Stimulated activated CD4-positive, alpha-beta T cell treated with anti-CD3 and anti-CD28 coated beads, Interleukin-1b, Interleukin-23, amount 100 ng/mL, for 48 hours (primary cell): ENCODE data around the gene CPVL.
"Not testable (repeated sequence)": the region's sequence is repeated elsewhere in the genome, so short reads cannot be mapped to it uniquely, and the experiment has no call there.

Experiments used
- DNase-seq: peaks from one replicate; pipeline ENCODE4 v3.0.0-alpha.2; 2020

CPVL gene

GRCh38 chr7:29115753-29116152, 30.6 kb downstream of the CPVL start:
- DNase-seq = no peak

- no peak for DNase-seq
Observed at GRCh38 chr7:29115130-29115687, 31.1 kb downstream of the CPVL start.

DNA sequence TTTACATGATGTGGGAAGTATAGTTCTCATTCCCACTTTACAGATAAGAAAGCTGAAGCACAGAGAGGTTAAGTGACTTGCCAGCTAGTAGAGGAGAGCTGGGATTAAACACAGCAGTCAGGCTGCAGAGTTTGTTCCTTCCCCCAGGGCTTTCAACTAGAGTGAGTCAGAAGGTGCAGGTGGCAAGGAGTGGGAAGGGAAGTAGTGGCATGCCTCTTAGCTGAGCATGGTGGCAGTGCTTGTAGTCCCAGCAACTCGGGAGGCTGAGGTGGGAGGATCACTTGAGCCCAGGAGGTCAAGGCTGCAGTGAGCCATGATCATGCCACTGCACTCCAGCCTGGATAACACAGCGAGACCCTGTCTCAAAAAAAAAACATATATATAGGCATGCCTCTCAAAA, 32.1 kb downstream of the CPVL start:
- DNase-seq = not testable (repeated sequence)

DNA sequence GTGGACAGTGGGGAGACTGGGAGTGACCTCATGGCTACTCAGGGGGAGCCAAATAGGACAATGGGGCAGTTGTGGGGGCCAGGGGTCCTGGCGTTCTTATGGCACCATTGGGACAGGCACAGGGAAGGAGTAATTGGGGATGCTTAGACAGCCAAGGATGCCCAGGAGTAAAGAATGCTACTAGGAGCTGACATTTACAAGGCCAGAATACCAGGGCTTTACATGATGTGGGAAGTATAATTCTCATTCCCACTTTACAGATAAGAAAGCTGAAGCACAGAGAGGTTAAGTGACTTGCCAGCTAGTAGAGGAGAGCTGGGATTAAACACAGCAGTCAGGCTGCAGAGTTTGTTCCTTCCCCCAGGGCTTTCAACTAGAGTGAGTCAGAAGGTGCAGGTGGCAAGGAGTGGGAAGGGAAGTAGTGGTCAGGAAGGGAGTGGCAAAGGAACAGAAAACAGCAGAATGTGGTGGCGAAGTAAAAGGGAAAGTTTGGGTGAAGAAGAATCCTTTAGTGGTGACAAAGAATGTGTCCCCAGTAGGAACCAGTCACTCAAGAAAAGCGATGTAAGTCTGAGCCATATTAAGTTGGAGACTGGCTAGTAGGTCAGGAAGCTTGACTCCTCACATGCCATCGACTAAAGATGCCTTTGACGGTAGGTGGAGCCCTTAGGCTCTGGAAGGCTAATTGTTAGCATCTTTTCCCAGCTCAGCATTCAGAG, 32.8 kb downstream of the CPVL start:
- no peak for DNase-seq

DNA sequence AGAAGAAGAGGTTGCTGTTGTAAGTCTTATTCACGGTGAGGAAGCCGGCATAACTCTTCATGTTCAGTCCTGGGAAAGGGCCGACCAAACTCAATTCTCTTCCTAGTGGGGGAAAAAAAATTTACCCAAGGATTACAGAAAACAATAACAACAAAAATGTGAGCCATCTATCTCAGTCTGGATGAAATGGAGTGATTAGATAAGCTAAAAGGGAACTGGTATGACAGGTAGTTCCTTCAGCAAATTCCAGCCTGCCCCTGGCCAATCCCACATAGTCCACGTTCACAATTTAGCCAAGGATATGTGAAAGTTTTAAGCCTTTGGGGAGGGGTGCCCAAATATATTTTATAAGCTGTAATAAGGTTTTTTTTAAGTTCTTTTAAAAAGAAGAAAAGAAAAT, 33.6 kb downstream of the CPVL start:
- no peak for DNase-seq

DNA sequence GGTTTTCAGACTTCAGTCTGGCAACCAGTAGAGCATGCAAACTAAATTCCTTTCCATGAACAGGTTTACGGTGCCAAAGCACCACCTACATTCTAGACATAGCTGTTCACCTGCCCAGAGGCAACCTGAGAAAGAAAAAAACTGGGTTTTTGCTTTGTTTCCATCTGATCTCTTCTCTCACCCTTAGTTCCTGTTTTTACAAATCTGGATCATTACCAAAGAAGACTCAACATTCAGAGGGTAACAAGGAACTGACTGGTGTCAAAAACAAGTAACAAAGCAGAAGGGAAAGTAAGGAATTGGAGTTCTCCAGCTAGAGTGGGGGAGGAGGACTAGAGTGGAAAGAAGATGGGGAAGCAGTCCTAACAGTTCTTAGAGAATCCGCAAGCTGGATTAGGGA, 36.4 kb downstream of the CPVL start:
- DNase-seq = no peak

- DNase-seq = no peak
Observed at GRCh38 chr7:29109358-29109757, 37.0 kb downstream of the CPVL start.

DNA sequence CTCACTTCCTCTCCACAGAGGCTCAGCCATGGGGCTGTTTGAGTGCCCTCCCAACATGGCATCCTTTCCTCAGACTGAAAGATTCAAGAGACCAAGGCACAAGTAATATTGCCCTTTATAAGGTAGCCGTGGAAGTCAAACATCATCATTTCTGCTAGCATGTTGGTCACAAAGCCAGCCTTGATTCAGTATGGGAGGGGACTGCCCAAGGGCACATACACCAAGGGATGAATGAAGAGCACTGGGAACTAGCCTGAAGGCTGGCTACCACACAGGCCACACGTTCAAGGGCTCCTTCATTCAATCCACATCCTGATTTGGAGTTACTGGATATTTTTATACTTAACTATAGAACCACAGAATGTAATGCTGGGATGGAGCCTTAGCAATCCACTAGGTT, 39.3 kb downstream of the CPVL start:
- no peak for DNase-seq

DNA sequence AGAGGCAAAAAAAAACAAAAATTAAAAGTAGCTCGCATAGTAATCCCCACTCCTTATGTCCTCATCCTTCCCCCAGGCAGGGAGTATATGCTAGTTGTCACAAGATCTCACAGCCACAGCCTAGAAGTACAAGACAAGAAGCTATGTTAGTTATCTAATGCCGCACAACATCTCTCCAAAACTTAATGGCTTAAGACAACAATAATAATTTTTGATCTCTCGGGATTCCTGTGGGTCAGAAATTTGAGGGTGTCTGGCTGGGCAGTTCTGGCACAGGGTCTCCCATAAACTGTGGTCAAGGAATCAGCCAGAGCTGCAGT, 39.7 kb downstream of the CPVL start:
- DNase-seq = no peak

DNA sequence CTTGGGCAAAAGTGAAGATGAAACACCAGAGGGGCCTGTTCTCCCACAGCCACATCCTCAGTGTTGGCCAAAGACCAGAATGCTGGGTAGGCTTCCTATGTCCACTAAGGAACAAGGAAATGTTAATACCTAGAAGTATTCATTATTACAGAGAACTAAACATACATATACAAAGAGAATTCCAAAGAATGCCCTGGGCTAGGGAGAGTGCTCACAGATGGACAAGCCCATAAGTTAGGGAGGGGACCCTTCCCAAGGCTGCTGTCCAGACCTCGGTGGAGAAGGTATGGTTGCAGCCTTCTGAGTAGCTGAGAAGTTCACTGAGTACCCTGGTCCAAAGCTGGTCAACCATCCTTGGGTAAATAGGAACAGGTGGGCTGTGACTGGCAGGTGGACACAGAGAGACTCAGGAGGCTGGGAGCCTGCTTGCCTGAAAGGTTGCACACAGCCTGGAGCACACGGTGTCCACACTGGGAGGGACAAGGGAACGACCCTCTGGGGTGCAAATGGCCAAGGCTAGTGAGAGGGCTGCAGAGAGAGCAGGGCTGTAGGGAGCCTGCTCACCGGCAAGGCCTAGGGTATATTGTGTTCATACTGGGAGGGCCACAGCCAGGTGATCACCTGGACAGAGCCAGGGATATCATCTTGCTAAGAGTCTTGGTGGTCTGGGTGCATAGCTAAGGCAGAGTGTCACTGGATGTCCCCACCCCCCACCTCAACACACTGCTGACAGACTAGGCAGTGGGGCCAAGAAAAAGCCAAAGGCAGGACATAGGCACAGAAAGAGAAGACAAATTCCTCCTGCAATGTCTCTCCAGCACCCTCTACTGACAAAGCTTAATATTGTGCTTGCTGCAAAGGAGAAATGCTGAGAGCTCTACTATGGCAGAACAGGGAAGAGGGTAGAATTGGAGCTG, 40.3 kb downstream of the CPVL start:
- no peak for DNase-seq

DNA sequence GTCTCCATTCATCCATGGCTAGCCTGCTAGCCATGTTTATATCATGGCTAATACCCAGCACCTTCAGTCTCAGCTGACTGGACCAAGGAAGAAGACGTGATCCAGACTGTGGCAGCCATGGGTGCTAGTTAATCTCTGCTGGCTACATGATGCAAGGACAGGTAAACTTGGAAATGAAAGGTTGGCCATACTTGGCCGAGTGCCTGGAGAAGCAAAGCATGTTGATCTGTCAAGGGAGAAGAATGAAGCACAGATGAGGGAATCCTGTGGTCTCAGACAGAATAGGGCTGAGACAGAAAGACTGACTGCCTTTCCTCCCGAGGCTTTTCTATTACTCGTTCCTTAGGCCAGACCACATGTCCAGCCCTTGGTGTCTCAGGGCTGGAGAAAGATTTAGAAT, 41.1 kb downstream of the CPVL start:
- DNase-seq = no peak

- DNase-seq = peak; percentile 8
Observed at GRCh38 chr7:29102558-29103151, 43.7 kb downstream of the CPVL start.

- DNase-seq = no peak
Observed at GRCh38 chr7:29100924-29101323, 45.4 kb downstream of the CPVL start.

- no peak for DNase-seq
Observed at GRCh38 chr7:29099896-29100847, 46.2 kb downstream of the CPVL start.

DNA sequence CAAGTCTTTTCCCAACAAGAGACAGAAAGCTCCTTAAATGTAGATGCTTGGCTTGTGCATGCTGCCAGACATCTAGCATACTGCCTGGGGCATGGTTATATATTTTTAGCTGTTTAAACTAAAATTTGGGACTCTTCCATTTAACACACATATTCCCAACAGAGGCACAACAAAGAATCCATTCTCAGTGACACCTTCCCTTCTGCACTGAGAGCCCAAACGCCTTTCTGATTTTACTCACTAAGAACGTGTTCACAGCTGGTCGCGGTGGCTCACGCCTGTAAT, 49.9 kb downstream of the CPVL start:
- DNase-seq = no peak

- no peak for DNase-seq
Observed at GRCh38 chr7:29095631-29096445, 50.5 kb downstream of the CPVL start.

GRCh38 chr7:29093091-29093490, 53.2 kb downstream of the CPVL start:
- DNase-seq = not testable (repeated sequence)

- DNase-seq = no peak
Observed at GRCh38 chr7:29091715-29092114, 54.6 kb downstream of the CPVL start.

GRCh38 chr7:29090836-29091601, 55.3 kb downstream of the CPVL start:
- no peak for DNase-seq

DNA sequence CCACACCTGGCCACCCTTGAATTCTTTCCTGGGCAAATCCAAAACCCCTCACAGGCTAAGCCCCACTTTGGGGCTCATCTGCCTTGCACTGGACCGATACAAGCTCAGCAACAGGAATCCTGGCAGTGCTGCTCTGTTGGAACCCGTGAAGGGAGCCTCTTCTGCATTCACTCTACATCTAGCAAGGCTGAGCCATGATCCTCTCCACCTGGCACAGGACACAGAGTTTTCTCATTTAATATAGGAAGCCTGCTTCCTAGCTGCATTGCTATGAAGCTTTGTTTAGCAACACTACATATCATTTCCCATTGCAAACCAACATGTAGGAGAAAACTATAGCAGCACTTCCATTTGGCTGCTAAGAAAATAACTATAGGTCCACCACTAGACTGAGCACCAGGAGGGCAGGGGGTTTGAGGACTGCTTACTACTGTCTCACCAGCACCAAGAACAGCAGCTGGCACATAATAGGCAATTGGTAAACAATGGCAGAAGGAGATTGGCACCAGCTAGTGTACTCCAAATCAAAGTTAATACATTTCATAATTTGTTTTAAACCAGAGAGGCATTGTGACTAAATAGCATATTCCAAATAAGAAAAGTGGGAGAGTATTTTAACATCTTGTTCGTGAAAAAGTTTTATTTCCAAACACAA, 56.1 kb downstream of the CPVL start:
- DNase-seq = no peak

- DNase-seq = no peak
Observed at GRCh38 chr7:29087840-29088170, 58.5 kb downstream of the CPVL start.
